ENCODE data around the gene RHD.

DNA sequence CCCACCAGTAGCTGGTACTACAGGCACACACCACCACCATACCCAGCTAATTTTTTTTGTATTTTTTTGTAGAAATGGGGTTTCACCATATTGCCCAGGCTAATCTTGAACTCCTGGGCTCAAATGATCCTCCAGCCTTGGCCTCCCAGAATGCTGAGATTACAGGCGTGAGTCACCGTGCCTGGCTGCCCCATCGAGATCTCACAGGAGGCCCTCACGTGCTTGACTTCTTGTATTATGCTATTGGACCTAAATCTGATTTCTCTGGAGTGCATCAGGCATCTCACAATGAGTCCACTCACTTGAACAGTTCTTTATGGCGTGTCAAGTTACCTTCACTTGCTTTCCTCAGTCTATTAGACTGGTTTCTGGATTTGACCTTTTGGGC, 15.7 kb upstream of the RHD start:
- TF ChIP-seq POLR2A (IDR thresholded peaks at IDR 0.05) = no peak
- TF ChIP-seq, protein P1, sequence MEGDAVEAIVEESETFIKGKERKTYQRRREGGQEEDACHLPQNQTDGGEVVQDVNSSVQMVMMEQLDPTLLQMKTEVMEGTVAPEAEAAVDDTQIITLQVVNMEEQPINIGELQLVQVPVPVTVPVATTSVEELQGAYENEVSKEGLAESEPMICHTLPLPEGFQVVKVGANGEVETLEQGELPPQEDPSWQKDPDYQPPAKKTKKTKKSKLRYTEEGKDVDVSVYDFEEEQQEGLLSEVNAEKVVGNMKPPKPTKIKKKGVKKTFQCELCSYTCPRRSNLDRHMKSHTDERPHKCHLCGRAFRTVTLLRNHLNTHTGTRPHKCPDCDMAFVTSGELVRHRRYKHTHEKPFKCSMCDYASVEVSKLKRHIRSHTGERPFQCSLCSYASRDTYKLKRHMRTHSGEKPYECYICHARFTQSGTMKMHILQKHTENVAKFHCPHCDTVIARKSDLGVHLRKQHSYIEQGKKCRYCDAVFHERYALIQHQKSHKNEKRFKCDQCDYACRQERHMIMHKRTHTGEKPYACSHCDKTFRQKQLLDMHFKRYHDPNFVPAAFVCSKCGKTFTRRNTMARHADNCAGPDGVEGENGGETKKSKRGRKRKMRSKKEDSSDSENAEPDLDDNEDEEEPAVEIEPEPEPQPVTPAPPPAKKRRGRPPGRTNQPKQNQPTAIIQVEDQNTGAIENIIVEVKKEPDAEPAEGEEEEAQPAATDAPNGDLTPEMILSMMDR (IDR thresholded peaks at IDR 0.05) = no peak
- no peak for TF ChIP-seq POLR2AphosphoS5 (IDR thresholded peaks at IDR 0.05; ENCODE audit: insufficient read depth in 1 of 2, low read depth in 1 of 2)
